ENCODE measurements around the gene SIKE1.
"Not testable (repeated sequence)": the region's sequence is repeated elsewhere in the genome, so short reads cannot be mapped to it uniquely, and the experiment has no call there.

SIKE1 gene

DNA sequence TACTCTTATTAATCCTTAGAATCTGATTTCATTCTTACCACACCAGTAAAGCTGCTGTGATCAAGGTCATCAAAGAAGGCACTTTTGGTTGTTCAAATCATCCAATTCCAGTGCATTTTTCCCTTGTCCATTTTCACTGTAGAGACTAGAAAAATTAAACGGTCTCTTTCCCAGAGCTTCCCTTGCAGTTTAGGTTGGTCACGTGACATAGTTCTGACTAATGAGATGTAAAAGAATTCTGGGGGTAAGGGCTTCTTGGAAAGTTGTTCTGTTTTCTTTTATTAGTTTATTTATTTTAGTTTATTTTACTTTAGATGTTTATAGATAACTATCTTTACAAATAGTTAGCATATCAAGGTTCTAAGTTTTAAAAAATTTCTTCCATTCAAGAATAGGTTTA lies 39.9 kb upstream of the SIKE1 start (continued):
- TF ChIP-seq ARNTL (CRISPR knock-in tag; IDR thresholded peaks at IDR 0.05; ENCODE audit: borderline replicate concordance, low read depth): no peak

DNA sequence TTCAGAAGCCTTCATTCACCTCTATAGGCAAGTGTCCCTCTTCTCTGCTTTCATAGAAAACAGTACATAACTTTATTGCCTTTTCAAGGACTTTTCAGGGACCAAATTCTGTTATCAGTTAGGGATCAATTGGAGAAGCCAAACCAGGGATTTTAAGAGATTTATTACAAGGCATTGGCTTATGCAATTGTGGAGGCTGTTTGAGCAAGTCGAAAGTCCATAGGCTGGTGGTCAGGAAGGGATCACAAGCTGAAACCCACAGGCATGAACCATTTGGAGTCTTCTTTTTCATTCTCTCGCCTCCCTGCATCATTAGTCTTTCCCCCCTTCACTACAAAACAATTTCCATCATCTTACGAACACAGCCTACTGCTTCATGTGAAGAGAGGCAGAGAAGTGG lies 39.4 kb upstream of the SIKE1 start:
- no peak for TF ChIP-seq ZFP3 (CRISPR knock-in tag; IDR thresholded peaks at IDR 0.05)
- TF ChIP-seq, protein P1, sequence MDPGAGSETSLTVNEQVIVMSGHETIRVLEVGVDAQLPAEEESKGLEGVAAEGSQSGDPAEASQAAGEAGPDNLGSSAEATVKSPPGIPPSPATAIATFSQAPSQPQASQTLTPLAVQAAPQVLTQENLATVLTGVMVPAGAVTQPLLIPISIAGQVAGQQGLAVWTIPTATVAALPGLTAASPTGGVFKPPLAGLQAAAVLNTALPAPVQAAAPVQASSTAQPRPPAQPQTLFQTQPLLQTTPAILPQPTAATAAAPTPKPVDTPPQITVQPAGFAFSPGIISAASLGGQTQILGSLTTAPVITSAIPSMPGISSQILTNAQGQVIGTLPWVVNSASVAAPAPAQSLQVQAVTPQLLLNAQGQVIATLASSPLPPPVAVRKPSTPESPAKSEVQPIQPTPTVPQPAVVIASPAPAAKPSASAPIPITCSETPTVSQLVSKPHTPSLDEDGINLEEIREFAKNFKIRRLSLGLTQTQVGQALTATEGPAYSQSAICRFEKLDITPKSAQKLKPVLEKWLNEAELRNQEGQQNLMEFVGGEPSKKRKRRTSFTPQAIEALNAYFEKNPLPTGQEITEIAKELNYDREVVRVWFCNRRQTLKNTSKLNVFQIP (CRISPR knock-in tag; IDR thresholded peaks at IDR 0.05; ENCODE audit: borderline replicate concordance, low read depth): no peak
- no peak for TF ChIP-seq ZFP30 (CRISPR knock-in tag; IDR thresholded peaks at IDR 0.05)
- TF ChIP-seq BACH2 (CRISPR knock-in tag; IDR thresholded peaks at IDR 0.05; ENCODE audit: borderline replicate concordance): no peak
- no peak for TF ChIP-seq ZNF8 (CRISPR knock-in tag; IDR thresholded peaks at IDR 0.05)
- TF ChIP-seq TOX (CRISPR knock-in tag; IDR thresholded peaks at IDR 0.05; ENCODE audit: borderline replicate concordance): no peak
- TF ChIP-seq, protein P2, sequence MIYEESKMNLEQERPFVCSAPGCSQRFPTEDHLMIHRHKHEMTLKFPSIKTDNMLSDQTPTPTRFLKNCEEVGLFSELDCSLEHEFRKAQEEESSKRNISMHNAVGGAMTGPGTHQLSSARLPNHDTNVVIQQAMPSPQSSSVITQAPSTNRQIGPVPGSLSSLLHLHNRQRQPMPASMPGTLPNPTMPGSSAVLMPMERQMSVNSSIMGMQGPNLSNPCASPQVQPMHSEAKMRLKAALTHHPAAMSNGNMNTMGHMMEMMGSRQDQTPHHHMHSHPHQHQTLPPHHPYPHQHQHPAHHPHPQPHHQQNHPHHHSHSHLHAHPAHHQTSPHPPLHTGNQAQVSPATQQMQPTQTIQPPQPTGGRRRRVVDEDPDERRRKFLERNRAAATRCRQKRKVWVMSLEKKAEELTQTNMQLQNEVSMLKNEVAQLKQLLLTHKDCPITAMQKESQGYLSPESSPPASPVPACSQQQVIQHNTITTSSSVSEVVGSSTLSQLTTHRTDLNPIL (CRISPR knock-in tag; IDR thresholded peaks at IDR 0.05; ENCODE audit: low read depth): no peak
- ATAC-seq: no peak

DNA sequence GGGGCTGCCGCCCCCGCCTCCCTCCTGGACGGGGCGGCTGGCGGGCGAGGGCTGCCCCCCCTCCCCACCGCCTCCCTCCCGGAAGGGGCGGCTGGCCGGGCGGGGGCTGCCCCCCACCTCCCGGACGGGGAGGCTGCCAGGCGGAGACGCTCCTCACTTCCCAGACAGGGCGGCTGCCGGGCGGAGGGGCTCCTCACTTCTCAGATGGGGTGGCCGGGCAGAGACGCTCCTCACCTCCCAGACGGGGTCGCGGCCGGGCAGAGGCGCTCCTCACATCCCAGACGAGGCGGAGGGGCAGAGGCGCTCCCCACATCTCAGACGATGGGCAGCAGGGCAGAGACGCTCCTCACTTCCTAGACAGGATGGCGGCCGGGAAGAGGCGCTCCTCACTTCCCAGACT lies 24.0 kb upstream of the SIKE1 start:
- not testable (repeated sequence) for ATAC-seq

DNA sequence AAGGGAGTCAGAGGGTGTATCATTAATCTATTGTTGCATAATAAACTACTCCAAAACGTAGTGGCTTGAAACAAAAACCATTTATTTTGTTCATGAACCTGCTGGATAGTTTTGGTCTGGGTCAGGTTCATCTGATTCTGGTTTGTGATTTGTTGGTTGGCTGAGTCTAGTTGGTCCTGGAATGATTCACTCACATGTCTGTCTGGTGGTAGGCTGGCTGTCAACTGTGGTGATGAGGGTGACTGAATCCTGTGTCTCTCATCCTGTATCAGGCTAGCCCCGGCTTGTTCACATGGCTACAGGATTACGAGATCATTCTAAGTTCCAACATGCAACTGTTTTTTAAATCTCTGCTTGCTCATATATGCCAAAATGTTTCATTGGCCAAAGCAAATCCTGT lies 22.5 kb upstream of the SIKE1 start:
- TF ChIP-seq ZFP30 (CRISPR knock-in tag; IDR thresholded peaks at IDR 0.05): no peak
- TF ChIP-seq CSDC2 (CRISPR knock-in tag; IDR thresholded peaks at IDR 0.05): no peak
- no peak for TF ChIP-seq TCF4 (CRISPR knock-in tag; IDR thresholded peaks at IDR 0.05; ENCODE audit: borderline replicate concordance)
- no peak for TF ChIP-seq BACH2 (CRISPR knock-in tag; IDR thresholded peaks at IDR 0.05; ENCODE audit: borderline replicate concordance)
- TF ChIP-seq ZC3H10 (CRISPR knock-in tag; IDR thresholded peaks at IDR 0.05): no peak
- no peak for TF ChIP-seq RARB (CRISPR knock-in tag; IDR thresholded peaks at IDR 0.05)
- no peak for TF ChIP-seq ZFP3 (CRISPR knock-in tag; IDR thresholded peaks at IDR 0.05)
- TF ChIP-seq, protein P2 (CRISPR knock-in tag; IDR thresholded peaks at IDR 0.05; ENCODE audit: low read depth): no peak
- no peak for TF ChIP-seq ESRRG (CRISPR knock-in tag; IDR thresholded peaks at IDR 0.05)
- TF ChIP-seq, protein P3, sequence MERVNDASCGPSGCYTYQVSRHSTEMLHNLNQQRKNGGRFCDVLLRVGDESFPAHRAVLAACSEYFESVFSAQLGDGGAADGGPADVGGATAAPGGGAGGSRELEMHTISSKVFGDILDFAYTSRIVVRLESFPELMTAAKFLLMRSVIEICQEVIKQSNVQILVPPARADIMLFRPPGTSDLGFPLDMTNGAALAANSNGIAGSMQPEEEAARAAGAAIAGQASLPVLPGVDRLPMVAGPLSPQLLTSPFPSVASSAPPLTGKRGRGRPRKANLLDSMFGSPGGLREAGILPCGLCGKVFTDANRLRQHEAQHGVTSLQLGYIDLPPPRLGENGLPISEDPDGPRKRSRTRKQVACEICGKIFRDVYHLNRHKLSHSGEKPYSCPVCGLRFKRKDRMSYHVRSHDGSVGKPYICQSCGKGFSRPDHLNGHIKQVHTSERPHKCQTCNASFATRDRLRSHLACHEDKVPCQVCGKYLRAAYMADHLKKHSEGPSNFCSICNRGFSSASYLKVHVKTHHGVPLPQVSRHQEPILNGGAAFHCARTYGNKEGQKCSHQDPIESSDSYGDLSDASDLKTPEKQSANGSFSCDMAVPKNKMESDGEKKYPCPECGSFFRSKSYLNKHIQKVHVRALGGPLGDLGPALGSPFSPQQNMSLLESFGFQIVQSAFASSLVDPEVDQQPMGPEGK (CRISPR knock-in tag; IDR thresholded peaks at IDR 0.05; ENCODE audit: borderline replicate concordance): no peak
- ATAC-seq: no peak

DNA sequence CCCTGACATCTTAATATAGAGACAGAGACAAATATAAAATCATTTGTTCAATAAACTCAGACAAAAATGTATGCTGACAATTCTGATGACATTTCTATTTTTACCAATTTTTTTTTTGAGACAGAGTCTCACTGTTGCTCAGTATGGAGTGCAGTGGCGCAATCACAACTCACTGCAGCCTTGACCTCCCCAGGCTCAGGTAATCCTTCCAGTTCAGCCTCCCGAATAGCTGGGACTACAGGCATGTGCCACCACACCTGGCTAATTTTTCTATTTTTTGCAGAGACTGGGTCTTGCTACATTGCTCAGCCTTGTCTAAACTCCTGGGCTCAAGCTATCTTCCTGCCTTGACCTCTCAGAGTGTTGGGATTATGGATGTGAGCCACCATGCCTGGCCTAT lies 13.6 kb upstream of the SIKE1 start:
- no peak for ATAC-seq
- no peak for TF ChIP-seq TOX (CRISPR knock-in tag; IDR thresholded peaks at IDR 0.05; ENCODE audit: borderline replicate concordance)
- TF ChIP-seq ARNTL (CRISPR knock-in tag; IDR thresholded peaks at IDR 0.05; ENCODE audit: borderline replicate concordance, low read depth): no peak
- TF ChIP-seq, protein P1 (CRISPR knock-in tag; IDR thresholded peaks at IDR 0.05; ENCODE audit: borderline replicate concordance, low read depth): no peak
- TF ChIP-seq, protein P4, sequence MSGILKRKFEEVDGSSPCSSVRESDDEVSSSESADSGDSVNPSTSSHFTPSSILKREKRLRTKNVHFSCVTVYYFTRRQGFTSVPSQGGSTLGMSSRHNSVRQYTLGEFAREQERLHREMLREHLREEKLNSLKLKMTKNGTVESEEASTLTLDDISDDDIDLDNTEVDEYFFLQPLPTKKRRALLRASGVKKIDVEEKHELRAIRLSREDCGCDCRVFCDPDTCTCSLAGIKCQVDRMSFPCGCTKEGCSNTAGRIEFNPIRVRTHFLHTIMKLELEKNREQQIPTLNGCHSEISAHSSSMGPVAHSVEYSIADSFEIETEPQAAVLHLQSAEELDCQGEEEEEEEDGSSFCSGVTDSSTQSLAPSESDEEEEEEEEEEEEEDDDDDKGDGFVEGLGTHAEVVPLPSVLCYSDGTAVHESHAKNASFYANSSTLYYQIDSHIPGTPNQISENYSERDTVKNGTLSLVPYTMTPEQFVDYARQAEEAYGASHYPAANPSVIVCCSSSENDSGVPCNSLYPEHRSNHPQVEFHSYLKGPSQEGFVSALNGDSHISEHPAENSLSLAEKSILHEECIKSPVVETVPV (CRISPR knock-in tag; IDR thresholded peaks at IDR 0.05): no peak
- TF ChIP-seq BACH2 (CRISPR knock-in tag; IDR thresholded peaks at IDR 0.05; ENCODE audit: borderline replicate concordance): no peak
- TF ChIP-seq ESRRG (CRISPR knock-in tag; IDR thresholded peaks at IDR 0.05): no peak
- no peak for TF ChIP-seq ZFP3 (CRISPR knock-in tag; IDR thresholded peaks at IDR 0.05)
- TF ChIP-seq, protein P2 (CRISPR knock-in tag; IDR thresholded peaks at IDR 0.05; ENCODE audit: low read depth): no peak
- no peak for TF ChIP-seq GLIS3 (CRISPR knock-in tag; IDR thresholded peaks at IDR 0.05)
- TF ChIP-seq ZNF8 (CRISPR knock-in tag; IDR thresholded peaks at IDR 0.05): no peak
- no peak for TF ChIP-seq ZFP30 (CRISPR knock-in tag; IDR thresholded peaks at IDR 0.05)
- TF ChIP-seq PPARA (CRISPR knock-in tag; IDR thresholded peaks at IDR 0.05; ENCODE audit: borderline replicate concordance): no peak
- no peak for TF ChIP-seq ZNF70 (CRISPR knock-in tag; IDR thresholded peaks at IDR 0.05)
- TF ChIP-seq ISL1 (CRISPR knock-in tag; IDR thresholded peaks at IDR 0.05): no peak
- no peak for TF ChIP-seq OSR1 (CRISPR knock-in tag; IDR thresholded peaks at IDR 0.05)
- TF ChIP-seq SNAI2 (CRISPR knock-in tag; IDR thresholded peaks at IDR 0.05): no peak
- TF ChIP-seq, protein P3 (CRISPR knock-in tag; IDR thresholded peaks at IDR 0.05; ENCODE audit: borderline replicate concordance): no peak
